Prostate gland (tissue), 2 donors: ENCODE results near the gene DDX41. TPM values are rescaled to one million over a fixed set of nuclear protein-coding genes. Genes with fewer than 3 reads are reported as not detected.
"Not testable (repeated sequence)": the region's sequence is repeated elsewhere in the genome, so short reads cannot be mapped to it uniquely, and the experiment has no call there.

ENCODE experiments used
- DNase-seq: peaks from one replicate; pipeline ENCODE4 v3.0.0-alpha.2; 2019; ENCODE audit warnings: low spot score
- H3K27ac ChIP-seq, 2 donors: fragments of 200-600 bp; sonication (generic); 2 replicates each; pipeline ENCODE4 v1.5.1; 2017 to 2019
- H3K27me3 ChIP-seq: fragments of 200-600 bp; sonication (generic); replicated peaks from 2 replicates; pipeline ENCODE4 v1.5.1; 2019; ENCODE audit not compliant: insufficient read depth
- H3K36me3 ChIP-seq, 2 donors: fragments of 200-600 bp; sonication (generic); 1 replicate in 1 of 2; 2 replicates in 1 of 2; pipeline versions ENCODE4 v1.5.1 to v1.8.1; 2017 to 2019
- H3K4me1 ChIP-seq: fragments of 200-600 bp; sonication (generic); replicated peaks from 2 replicates; pipeline ENCODE4 v1.5.1; 2019
- H3K4me3 ChIP-seq, 2 donors: fragments of 200-600 bp; sonication (generic); 2 replicates each; pipeline ENCODE4 v1.5.1; 2017 to 2019
- H3K9me3 ChIP-seq: fragments of 200-600 bp; sonication (generic); 2 replicates; pipeline ENCODE4 v1.5.1; 2017
- CTCF ChIP-seq, 4 experiments: fragments of 200-600 bp in 2 of 4; fragments of 450-650 bp in 2 of 4; sonication (generic) in 2 of 4; IDR thresholded peaks; 1 replicate in 3 of 4; 2 replicates in 1 of 4; pipeline ENCODE4 v1.5.1; 2016 to 2019; ENCODE audit warnings: antibody characterized with exemption in 4 of 4, mild to moderate bottlenecking in 2 of 4, moderate library complexity in 2 of 4
- POLR2A ChIP-seq: fragments of 450-650 bp; IDR thresholded peaks from one replicate; pipeline ENCODE4 v1.6.1; 2016; ENCODE audit warnings: antibody characterized with exemption, mild to moderate bottlenecking
- POLR2AphosphoS5 ChIP-seq: sonication (generic); formaldehyde crosslinking; IDR thresholded peaks from one replicate; pipeline ENCODE4 v1.6.1; 2017; ENCODE audit warnings: antibody characterized with exemption
- WGBS: methylation state at CpG from one replicate; pipeline ENCODE4 v1.1.5; 2018; 5-methylcytosine and 5-hydroxymethylcytosine counted together
- intact Hi-C: fragments of 100-400 bp; cut with DNase I; formaldehyde crosslinking; loops from one replicate; pipeline ENCODE4 v1.14.2; 2022
- total RNA-seq, 2 donors: library from RNA; depleted of rRNA; stranded (reverse); fragments of >200 nt; gene quantifications; one replicate each; pipeline ENCODE4 v1.1.0, GENCODE V29; 2016

Gene DDX41
- total RNA-seq: 100 to 1,000 TPM; 126 to 139 TPM

- peak; percentile 100 for TF ChIP-seq POLR2AphosphoS5
- peak; percentile 28 for TF ChIP-seq POLR2A
- peak in 3 of 4 experiments; percentile 19 to 48 (median 38) for TF ChIP-seq CTCF (IDR thresholded peaks at IDR 0.05)
- H3K9me3 ChIP-seq: no peaks in the 10 kb centered on the region
- peak within 1 kb of the TSS; percentile 49 to 81 for H3K4me3 ChIP-seq
- H3K36me3 ChIP-seq: peaks cover 10 to 11% of the 10 kb centered on the region in 2 donors
- H3K27ac ChIP-seq: peak within 1 kb of the TSS; percentile 78 to 82
- H3K27me3 ChIP-seq: no peaks in the 10 kb centered on the region
- DNase-seq: peak; percentile 98
- intact Hi-C loops: no loop called here
- WGBS: under 1% methylated on average over 60 of the region's 96 CpGs
- peaks cover 5% of the 10 kb centered on the region for H3K4me1 ChIP-seq
Measured at GRCh38 chr5:177516601-177517568, at the start of gene DDX41. Gene DDX41 (minus strand): TSS chr5:177516961. CDS start chr5:177516945, 16 bp downstream.

GRCh38 chr5:177565046-177565445, 48.3 kb upstream of the DDX41 start:
- H3K36me3 ChIP-seq: no peaks in the 10 kb centered on the region
- intact Hi-C loops: no loop called here
- no peaks in the 10 kb centered on the region for H3K4me1 ChIP-seq
- no peaks in the 10 kb centered on the region for H3K27me3 ChIP-seq
- no peaks in the 10 kb centered on the region for H3K9me3 ChIP-seq
- 81% methylated on average over 8 of the region's 8 CpGs for WGBS
- TF ChIP-seq CTCF (IDR thresholded peaks at IDR 0.05) (no peak), POLR2A (no peak), POLR2AphosphoS5 (no peak)
- DNase-seq: no peak
- H3K4me3 ChIP-seq: no peak overlapping the region
- H3K27ac ChIP-seq: no peak overlapping the region

- H3K36me3 ChIP-seq, H3K4me1 ChIP-seq, DNase-seq, H3K4me3 ChIP-seq, intact Hi-C loops, H3K9me3 ChIP-seq, H3K27ac ChIP-seq, H3K27me3 ChIP-seq: not testable (repeated sequence)
- WGBS: 38% methylated on average over 8 of the region's 8 CpGs
Measured at GRCh38 chr5:177559446-177559941, 42.7 kb upstream of the DDX41 start.

GRCh38 chr5:177557796-177558195, 41.0 kb upstream of the DDX41 start:
- intact Hi-C loops: no loop called here
- WGBS: 83% methylated on average over 5 of the region's 5 CpGs
- no peak overlapping the region for H3K27ac ChIP-seq
- no peak overlapping the region for H3K4me3 ChIP-seq
- peaks cover 3% of the 10 kb centered on the region for H3K4me1 ChIP-seq
- no peaks in the 10 kb centered on the region for H3K36me3 ChIP-seq
- TF ChIP-seq CTCF (IDR thresholded peaks at IDR 0.05): no peak
- no peak for TF ChIP-seq POLR2AphosphoS5
- no peak for TF ChIP-seq POLR2A
- H3K27me3 ChIP-seq: no peaks in the 10 kb centered on the region
- no peak for DNase-seq
- H3K9me3 ChIP-seq: no peaks in the 10 kb centered on the region

- Histone ChIP-seq H3K4me1 (peaks cover 8% of the 10 kb centered on the region), H3K27me3 (no peaks in the 10 kb centered on the region), H3K27ac (no peak overlapping the region), H3K36me3 (no peaks in the 10 kb centered on the region), H3K9me3 (no peaks in the 10 kb centered on the region), H3K4me3 (no peak overlapping the region)
- intact Hi-C loops: no loop called here
- TF ChIP-seq POLR2AphosphoS5: peak; percentile 48
- no peak for TF ChIP-seq CTCF (IDR thresholded peaks at IDR 0.05)
- TF ChIP-seq POLR2A: no peak
- no peak for DNase-seq
- WGBS: 33% methylated on average over 4 of the region's 4 CpGs
Measured at GRCh38 chr5:177557041-177557647, 40.4 kb upstream of the DDX41 start.
